ENCODE measurements around the gene EYA4. TPM values are rescaled to one million over a fixed set of nuclear protein-coding genes. Genes with fewer than 3 reads are reported as not detected.

Gene EYA4
- total and polyA plus RNA-seq, 2 of the 4 experiments (the other 2 are of a cell fraction) = 5.7 to 11.1 TPM

- peak overlapping the region; percentile 3; the same call in 1 of the 2 replicates for H3K9ac ChIP-seq (ENCODE audit: low read depth, low read length)
- 80% methylated on average over 1 of the region's 1 CpG; no CpG with 5 or more reads in 1 of the 2 experiments for WGBS, 2 experiments (ENCODE audit: extremely low coverage in 2 of 2, insufficient read length in 1 of 2)
- dilution Hi-C loops (cut with HindIII; ENCODE audit: low sequenced_read_pairs, unreplicated experiment) = no loop called here
These were observed 306.0 kb downstream of the EYA4 start for GRCh38 chr6:133547136-133547535.

More at GRCh38 chr6:133547136-133547535, 306.0 kb downstream of the EYA4 start:
- Histone ChIP-seq H2BK15ac (ENCODE audit: low read depth, low read length) (peak overlapping the region; percentile 65), H3K18ac (ENCODE audit: low read depth, low read length) (peak overlapping the region; percentile 94), H2AK9ac (replicated peaks; ENCODE audit: low read depth, low read length, poor library complexity) (no peak overlapping the region), H3K27ac (ENCODE audit: insufficient read depth, low read length) (peak overlapping the region; percentile 74; the same call in 1 of the 2 replicates), H3K4me3 (ENCODE audit: insufficient read depth, low read depth, low read length) (no peak overlapping the region), H4K20me1 (ENCODE audit: insufficient read depth, low read length) (no peaks in the 10 kb centered on the region), H3K14ac (replicated peaks; ENCODE audit: low read depth, low read length) (peak overlapping the region; percentile 80), H3K27me3 (ENCODE audit: control insufficient read depth, insufficient read depth, low read length) (no peaks in the 10 kb centered on the region), H3K4me1 (ENCODE audit: control insufficient read depth, insufficient read depth, low read length) (peaks cover 24% of the 10 kb centered on the region), H3K23ac (ENCODE audit: low read depth, low read length) (peak overlapping the region; percentile 20), H3K36me3 (ENCODE audit: control insufficient read depth, insufficient read depth, low read length) (no peaks in the 10 kb centered on the region), H2AK5ac (ENCODE audit: low read depth, low read length) (peak overlapping the region; percentile 73), H4K5ac (ENCODE audit: low read depth, low read length) (peak overlapping the region; percentile 96), H2BK20ac (ENCODE audit: low read depth, low read length) (peak overlapping the region; percentile 86), H4K8ac (ENCODE audit: low read depth in 2 of 2, low read length in 2 of 2) (peak overlapping the region; percentile 66 to 87), H3K9me1 (ENCODE audit: insufficient read depth, low read length) (peaks cover 7% of the 10 kb centered on the region), H2BK120ac (ENCODE audit: low read depth, low read length) (peak overlapping the region; percentile 89), H2AFZ (replicated peaks; ENCODE audit: low read length, poor library complexity) (peak overlapping the region; percentile 60), H3K79me1 (ENCODE audit: low read depth in 1 of 2, low read length in 2 of 2) (no peaks in the 10 kb centered on the region), H3K4ac (ENCODE audit: low read depth, low read length) (peak overlapping the region; percentile 75), H3K56ac (ENCODE audit: extremely low read depth, insufficient read depth, low read length) (peak overlapping the region; percentile 1; the same call in 1 of the 2 replicates), H2BK5ac (ENCODE audit: low read depth, low read length, poor library complexity, severe bottlenecking) (peak overlapping the region; percentile 92), H3K4me2 (ENCODE audit: low read depth, low read length) (no peak overlapping the region), H3K9me3 (ENCODE audit: control insufficient read depth, insufficient read depth, low read length) (no peaks in the 10 kb centered on the region), H4K91ac (ENCODE audit: insufficient read depth, low read depth, low read length) (peak overlapping the region; percentile 95)
- TF ChIP-seq BHLHE40 (IDR thresholded peaks at IDR 0.05; ENCODE audit: low read depth, low read length) (no peak), MAFK (IDR thresholded peaks at IDR 0.05; ENCODE audit: low read depth, low read length) (no peak), NFE2L2 (IDR thresholded peaks at IDR 0.05; ENCODE audit: low read depth, low read length) (no peak), RFX5 (IDR thresholded peaks at IDR 0.05; ENCODE audit: low read depth, low read length) (no peak), RAD21 (IDR thresholded peaks at IDR 0.05; ENCODE audit: low read length) (no peak), SMC3 (IDR thresholded peaks at IDR 0.05; ENCODE audit: low read depth, low read length) (no peak), CEBPB (IDR thresholded peaks at IDR 0.05; ENCODE audit: low read depth, low read length) (no peak), MXI1 (IDR thresholded peaks at IDR 0.05; ENCODE audit: borderline replicate concordance, low read depth, low read length) (no peak), RCOR1 (IDR thresholded peaks at IDR 0.05; ENCODE audit: insufficient replicate concordance, low read length) (no peak), USF2 (IDR thresholded peaks at IDR 0.05; ENCODE audit: low read depth, low read length) (no peak), CHD1 (IDR thresholded peaks at IDR 0.05; ENCODE audit: low read depth, low read length) (no peak), FOS (IDR thresholded peaks at IDR 0.05; ENCODE audit: low read depth, low read length) (no peak), ELK1 (IDR thresholded peaks at IDR 0.05; ENCODE audit: borderline replicate concordance, low read depth, low read length) (no peak), CTCF (conservative IDR thresholded peaks at IDR 0.05; ENCODE audit: low read depth, low read length) (no peak), MAZ (IDR thresholded peaks at IDR 0.05; ENCODE audit: borderline replicate concordance, low read depth, low read length) (no peak)
- CTCF ChIA-PET = interaction anchor here (0.6 to 1.2 kb wide), 3 partner anchors 354 to 507 kb away, joined by 3 to 6 read pairs (median 4); no protein-coding TSS in a partner anchor
- peak; percentile 16 for DNase-seq
- BruUV-seq (replicated peaks) = no TSS peak
- no peak for ATAC-seq (ENCODE audit: low read depth)
- intact Hi-C loops (cut with micrococcal nuclease) = no loop called here
- in situ Hi-C loops (cut with MboI; ENCODE audit: low sequenced_read_pairs) = no loop called here
- POLR2A ChIA-PET (ENCODE audit: unreplicated experiment) = no interaction called here

Measured in IMR-90 (cell line).